Peyer's patch (tissue), 4 donors: ENCODE results near the gene ACKR2. TPM values are rescaled to one million over a fixed set of nuclear protein-coding genes. Genes with fewer than 3 reads are reported as not detected.

ENCODE experiments used
- DNase-seq, 3 donors: peaks; one replicate each; pipeline ENCODE4 v3.0.0-alpha.2; 2017 to 2019
- H3K27ac ChIP-seq, 4 donors: fragments of 200-600 bp; sonication (generic); one replicate each; pipeline ENCODE4 v1.5.1; 2016 to 2019
- H3K27me3 ChIP-seq, 2 donors: fragments of 200-600 bp; sonication (generic); one replicate each; pipeline ENCODE4 v1.5.1; 2019
- H3K36me3 ChIP-seq, 3 donors: fragments of 200-600 bp; sonication (generic); one replicate each; pipeline ENCODE4 v1.5.1; 2016 to 2019
- H3K4me1 ChIP-seq, 4 donors: fragments of 200-600 bp; sonication (generic); one replicate each; pipeline ENCODE4 v1.5.1; 2016 to 2019
- H3K4me3 ChIP-seq, 4 donors: fragments of 200-600 bp; sonication (generic); 1 replicate in 3 of 4; 2 replicates in 1 of 4; pipeline ENCODE4 v1.5.1; 2016 to 2019; ENCODE audit warnings: mild to moderate bottlenecking in 1 of 4
- H3K9me3 ChIP-seq, 4 donors: fragments of 200-600 bp; sonication (generic); one replicate each; pipeline ENCODE4 v1.5.1; 2016 to 2019; ENCODE audit warnings: mild to moderate bottlenecking in 1 of 4
- CTCF ChIP-seq, 6 experiments: fragments of 450-650 bp in 4 of 6; fragments of 200-600 bp in 2 of 6; sonication (generic) in 1 of 6; IDR thresholded peaks; one replicate each; pipeline ENCODE4 v1.5.1; 2017 to 2019; ENCODE audit warnings: antibody characterized with exemption in 6 of 6, mild to moderate bottlenecking in 3 of 6, moderate library complexity in 1 of 6
- POLR2A ChIP-seq, 2 donors: fragments of 450-650 bp; IDR thresholded peaks; one replicate each; pipeline ENCODE4 v1.5.1; 2017; ENCODE audit warnings: antibody characterized with exemption in 2 of 2, mild to moderate bottlenecking in 2 of 2, moderate library complexity in 2 of 2
- total RNA-seq, 4 donors: library from RNA; depleted of rRNA; stranded (reverse); fragments of >200 nt; gene quantifications; one replicate each; pipeline ENCODE4 v1.1.0, GENCODE V29; 2016

The ACKR2 gene
- total RNA-seq, 4 donors from 2014 or later: 0.83 to 10.1 (median 3.7) TPM

DNA sequence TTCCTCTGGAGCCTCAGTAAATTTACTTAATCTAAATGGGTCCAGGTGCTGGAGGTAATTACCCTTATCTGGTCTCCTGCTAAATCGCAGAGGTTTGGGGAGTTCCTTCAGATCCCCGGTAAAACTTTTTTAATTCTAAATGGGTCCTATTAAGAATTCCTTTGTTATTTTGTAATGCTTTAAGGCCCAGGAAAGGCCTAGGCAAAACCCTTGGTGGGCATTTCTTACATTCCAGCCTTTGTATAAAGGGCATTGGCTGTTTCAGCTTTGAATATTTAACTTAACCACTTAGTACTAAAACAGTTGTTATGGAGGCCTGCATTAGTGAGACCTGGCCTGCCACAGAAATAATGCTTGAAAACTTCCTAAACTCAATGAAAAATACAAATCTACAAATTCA lies 81.8 kb downstream of the ACKR2 start:
- Histone ChIP-seq H3K4me1 (no peaks in the 10 kb centered on the region), H3K4me3 (no peak overlapping the region), H3K9me3 (no peaks in the 10 kb centered on the region), H3K27me3 (no peaks in the 10 kb centered on the region), H3K36me3 (no peaks in the 10 kb centered on the region), H3K27ac (no peak overlapping the region)
- DNase-seq: no peak
- TF ChIP-seq POLR2A (IDR thresholded peaks at IDR 0.05) (no peak), CTCF (IDR thresholded peaks at IDR 0.05) (no peak)

DNA sequence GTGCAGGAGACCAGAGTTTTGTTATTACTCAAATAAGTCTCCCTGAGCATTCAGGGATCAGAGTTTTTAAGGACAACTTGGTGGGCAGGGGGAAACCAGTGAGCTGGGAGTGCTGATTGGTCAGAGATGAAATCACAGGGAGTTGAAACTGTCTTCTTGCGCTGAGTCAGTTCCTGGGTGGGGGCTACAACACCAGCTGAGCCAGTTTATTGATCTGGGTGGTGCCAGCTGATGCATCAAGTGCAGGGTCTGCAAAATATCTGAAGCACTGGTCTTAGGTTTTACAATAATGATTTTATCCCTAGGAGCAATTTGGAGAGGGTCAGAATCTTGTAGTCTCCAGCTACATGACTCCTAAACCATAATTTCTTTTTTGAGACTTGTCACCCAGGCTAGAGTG lies 82.9 kb downstream of the ACKR2 start:
- Histone ChIP-seq H3K27ac (no peak overlapping the region), H3K36me3 (no peaks in the 10 kb centered on the region), H3K4me1 (no peaks in the 10 kb centered on the region), H3K9me3 (no peaks in the 10 kb centered on the region), H3K4me3 (no peak overlapping the region), H3K27me3 (no peaks in the 10 kb centered on the region)
- TF ChIP-seq POLR2A (IDR thresholded peaks at IDR 0.05): no peak
- TF ChIP-seq CTCF (IDR thresholded peaks at IDR 0.05): no peak
- DNase-seq: no peak

GRCh38 chr3:42892807-42893206 lies 83.6 kb downstream of the ACKR2 start:
- H3K27ac ChIP-seq: no peak overlapping the region

DNA sequence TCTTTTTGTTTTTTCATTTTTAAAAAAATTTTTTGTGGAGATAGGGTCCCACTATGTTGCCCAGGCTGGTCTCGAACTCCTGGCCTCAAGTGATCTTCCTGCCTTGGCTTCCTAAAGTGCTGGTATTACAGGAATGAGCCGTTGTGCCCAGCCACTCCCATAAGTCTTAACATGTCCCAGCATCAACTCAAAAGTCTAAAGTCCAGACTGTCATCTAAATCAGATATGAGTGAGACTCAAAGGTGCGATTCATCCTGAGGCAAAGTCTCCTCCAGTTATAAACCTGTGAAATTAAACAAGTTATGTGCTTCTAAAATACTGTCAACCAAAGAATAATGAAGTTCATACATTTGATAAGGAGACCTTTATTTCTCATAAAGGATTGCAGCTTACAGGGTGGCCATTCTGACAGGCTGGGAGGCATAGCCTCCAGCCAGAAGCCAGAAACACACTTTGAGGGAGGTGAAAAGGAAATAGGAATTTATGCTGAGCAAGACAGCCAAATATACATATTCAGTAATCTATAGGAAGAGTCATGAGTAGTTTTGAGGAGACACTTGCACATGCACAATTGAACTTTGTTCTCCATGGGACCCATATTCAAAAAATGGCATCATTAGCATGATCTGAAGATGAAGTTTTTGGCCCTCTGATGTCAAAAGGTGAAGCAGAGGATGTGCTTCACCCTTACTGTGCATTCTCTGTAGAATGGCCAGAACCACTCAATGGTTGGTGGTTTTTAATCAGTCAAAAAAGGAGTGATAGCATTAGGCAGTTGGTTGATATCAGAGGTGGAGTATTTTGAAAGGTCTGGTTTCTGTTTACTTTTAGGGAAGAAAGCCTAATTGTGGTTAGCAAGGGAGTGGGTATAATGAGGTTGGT lies 85.7 kb downstream of the ACKR2 start:
- DNase-seq: no peak
- no peaks in the 10 kb centered on the region for H3K9me3 ChIP-seq
- H3K27ac ChIP-seq: no peak overlapping the region

More at GRCh38 chr3:42892807-42893206, 83.6 kb downstream of the ACKR2 start:
- H3K4me1 ChIP-seq: no peaks in the 10 kb centered on the region
- DNase-seq: no peak
- H3K4me3 ChIP-seq: no peak overlapping the region
- no peaks in the 10 kb centered on the region for H3K9me3 ChIP-seq
- TF ChIP-seq POLR2A (IDR thresholded peaks at IDR 0.05) (no peak), CTCF (IDR thresholded peaks at IDR 0.05) (no peak)
- H3K36me3 ChIP-seq: no peaks in the 10 kb centered on the region
- H3K27me3 ChIP-seq: no peaks in the 10 kb centered on the region

DNA sequence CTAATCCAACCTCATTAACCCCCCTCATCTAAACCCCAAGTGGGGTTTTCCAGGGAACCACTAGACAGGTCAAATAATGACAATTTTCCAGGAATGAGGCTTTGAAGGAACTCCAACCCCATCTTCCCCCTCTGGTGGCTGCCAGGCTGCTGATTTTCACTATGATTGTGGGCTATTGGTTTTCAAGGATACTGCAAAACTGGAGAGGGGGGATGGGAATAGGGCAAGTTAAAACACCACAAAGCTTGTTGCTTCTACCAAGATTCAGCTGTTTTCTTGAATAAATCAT lies 86.3 kb downstream of the ACKR2 start:
- Histone ChIP-seq H3K27me3 (no peaks in the 10 kb centered on the region), H3K4me1 (no peaks in the 10 kb centered on the region), H3K4me3 (no peak overlapping the region), H3K9me3 (no peaks in the 10 kb centered on the region), H3K27ac (no peak overlapping the region), H3K36me3 (no peaks in the 10 kb centered on the region)
- TF ChIP-seq POLR2A (IDR thresholded peaks at IDR 0.05) (no peak), CTCF (IDR thresholded peaks at IDR 0.05) (no peak)
- no peak for DNase-seq

More for the DNA sequence above, 85.7 kb downstream of the ACKR2 start:
- Histone ChIP-seq H3K27me3 (no peaks in the 10 kb centered on the region), H3K4me1 (no peaks in the 10 kb centered on the region), H3K4me3 (no peak overlapping the region), H3K36me3 (no peaks in the 10 kb centered on the region)
- no peak for TF ChIP-seq POLR2A (IDR thresholded peaks at IDR 0.05)

DNA sequence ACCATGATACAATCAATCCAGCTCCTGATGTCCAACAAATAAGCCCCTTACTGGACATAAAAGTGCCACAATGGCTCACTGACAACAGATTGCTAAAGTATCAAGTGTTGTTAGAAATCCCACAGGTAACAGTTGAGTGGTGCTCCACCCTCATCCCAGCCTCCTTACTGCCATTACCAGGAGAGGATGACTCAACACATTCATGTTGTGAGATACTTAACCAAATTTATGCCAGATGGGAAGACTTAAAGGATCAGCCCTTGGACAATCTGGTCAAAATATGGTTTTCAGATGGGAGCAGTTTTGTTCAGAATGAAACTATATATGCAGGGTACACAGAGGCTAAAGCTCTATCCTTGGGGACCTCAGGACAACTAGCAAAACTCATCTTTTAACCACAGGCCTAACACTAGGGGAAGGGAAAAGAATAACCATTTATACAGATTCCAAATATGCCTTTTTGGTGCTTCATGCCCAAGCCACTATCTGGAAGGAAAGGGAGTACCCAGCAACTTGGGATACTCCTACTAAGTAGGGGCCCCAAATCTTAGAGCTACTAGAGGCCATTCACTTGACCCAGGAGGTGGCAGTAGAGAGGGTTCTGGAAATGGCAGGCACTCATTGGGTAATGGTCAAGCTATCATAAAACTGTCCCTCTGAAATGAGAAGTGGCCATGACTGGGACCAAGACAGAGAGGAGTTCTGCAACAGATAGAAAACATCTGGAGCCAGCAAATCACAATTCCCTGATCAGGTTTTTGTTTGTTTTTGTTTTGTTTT lies 89.8 kb downstream of the ACKR2 start:
- H3K27ac ChIP-seq: no peak overlapping the region
- no peaks in the 10 kb centered on the region for H3K9me3 ChIP-seq
- H3K27me3 ChIP-seq: no peaks in the 10 kb centered on the region
- no peak overlapping the region for H3K4me3 ChIP-seq
- H3K36me3 ChIP-seq: no peaks in the 10 kb centered on the region
- DNase-seq: no peak
- H3K4me1 ChIP-seq: no peaks in the 10 kb centered on the region
- TF ChIP-seq CTCF (IDR thresholded peaks at IDR 0.05): no peak
- no peak for TF ChIP-seq POLR2A (IDR thresholded peaks at IDR 0.05)
